HL-60 (cell line): ENCODE results near the gene SPON1.

Experiments
- DNase-seq, 2 experiments: peaks; one replicate each; pipeline ENCODE4 v3.0.0-alpha.2; 2010 to 2020; ENCODE audit warnings: low read depth in 1 of 2, low spot score in 1 of 2
- H3K27ac ChIP-seq: fragments of 250-450 bp; sonication (Bioruptor Pico); replicated peaks from 2 replicates; pipeline ENCODE4 v1.5.1; 2020; ENCODE audit warnings: mild to moderate bottlenecking, moderate library complexity
- H3K27me3 ChIP-seq: fragments of 250-450 bp; sonication (Bioruptor Pico); 2 replicates; pipeline ENCODE4 v1.5.1; 2021; ENCODE audit warnings: mild to moderate bottlenecking, moderate library complexity; ENCODE audit not compliant: insufficient read depth, poor library complexity, severe bottlenecking
- H3K4me3 ChIP-seq: replicated peaks from 2 replicates; pipeline ENCODE4 v1.5.1; 2011; ENCODE audit warnings: mild to moderate bottlenecking, control low read depth, low read length; ENCODE audit not compliant: insufficient read depth
- CTCF ChIP-seq: IDR thresholded peaks from one replicate; pipeline ENCODE4 v1.5.1; 2011; ENCODE audit warnings: low read length, control low read depth, inconsistent platforms; ENCODE audit not compliant: insufficient read depth
- GABPA ChIP-seq: IDR thresholded peaks from 2 replicates; pipeline ENCODE4 v1.6.1; 2012; ENCODE audit warnings: low read depth
- POLR2AphosphoS5 ChIP-seq: IDR thresholded peaks from 2 replicates; pipeline ENCODE4 v1.6.1; 2012; ENCODE audit warnings: low read depth
- REST ChIP-seq: IDR thresholded peaks from 2 replicates; pipeline ENCODE4 v1.6.1; 2012; ENCODE audit warnings: low read depth; ENCODE audit not compliant: insufficient replicate concordance
- SPI1 ChIP-seq: IDR thresholded peaks from 2 replicates; pipeline ENCODE4 v1.6.1; 2012; ENCODE audit warnings: low read depth, mild to moderate bottlenecking, borderline replicate concordance

SPON1 gene

GRCh38 chr11:14261066-14261465 lies 298.5 kb downstream of the SPON1 start:
- Histone ChIP-seq H3K27ac (no peak overlapping the region), H3K4me3 (no peak overlapping the region), H3K27me3 (peaks cover 11% of the 10 kb centered on the region)
- no peak for DNase-seq
- no peak for TF ChIP-seq SPI1
- TF ChIP-seq REST: no peak
- no peak for TF ChIP-seq CTCF
- no peak for TF ChIP-seq GABPA
- no peak for TF ChIP-seq POLR2AphosphoS5

GRCh38 chr11:14262271-14262846 lies 299.8 kb downstream of the SPON1 start:
- no peak for TF ChIP-seq POLR2AphosphoS5
- no peak for TF ChIP-seq REST
- TF ChIP-seq GABPA: no peak
- TF ChIP-seq CTCF: no peak
- no peak for TF ChIP-seq SPI1
- DNase-seq: no peak
- peaks cover 5% of the 10 kb centered on the region for H3K27me3 ChIP-seq
- no peak overlapping the region for H3K27ac ChIP-seq
- H3K4me3 ChIP-seq: no peak overlapping the region

GRCh38 chr11:14264966-14265365 lies 302.4 kb downstream of the SPON1 start:
- H3K27ac ChIP-seq: no peak overlapping the region
- H3K27me3 ChIP-seq: peaks cover 2% of the 10 kb centered on the region
- no peak overlapping the region for H3K4me3 ChIP-seq
- DNase-seq: no peak
- TF ChIP-seq REST (no peak), SPI1 (no peak), CTCF (no peak), POLR2AphosphoS5 (no peak), GABPA (no peak)
